ENCODE data around the gene RHOB.

RHOB gene

DNA sequence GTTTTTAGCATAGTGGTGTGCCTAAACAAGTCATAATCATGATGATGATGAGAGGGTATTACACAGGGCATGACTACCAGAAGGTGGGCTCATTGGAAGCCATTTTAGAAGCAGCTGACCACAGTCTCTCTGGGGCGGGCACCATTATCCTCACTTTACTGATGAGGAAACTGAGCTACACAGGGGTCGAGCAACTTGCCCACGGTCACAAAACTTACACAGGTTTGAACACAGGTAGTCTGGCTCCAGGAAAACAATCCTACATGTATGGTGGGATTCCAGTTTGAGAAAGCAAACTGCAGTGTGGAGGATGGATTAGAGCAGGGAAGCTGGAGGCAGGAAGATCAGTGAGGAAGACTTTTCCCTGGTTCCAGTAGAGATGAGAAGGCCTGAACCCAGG is 6.2 kb downstream of the RHOB start:
- no peak for TF ChIP-seq FOXP2 (optimal IDR thresholded peaks at IDR 0.05; ENCODE audit: borderline replicate concordance, extremely low read depth, extremely low read length, insufficient read depth)

GRCh38 chr2:20454036-20454981 is 7.4 kb downstream of the RHOB start:
- no peak for TF ChIP-seq TAF1 (IDR thresholded peaks at IDR 0.05; ENCODE audit: borderline replicate concordance, insufficient read depth, low read length)
- no peak for TF ChIP-seq POLR2AphosphoS5 (IDR thresholded peaks at IDR 0.05; ENCODE audit: low read depth, low read length)
- TF ChIP-seq FOXP2 (optimal IDR thresholded peaks at IDR 0.05; ENCODE audit: borderline replicate concordance, extremely low read depth, extremely low read length, insufficient read depth): no peak
- TF ChIP-seq SIN3A (IDR thresholded peaks at IDR 0.05; ENCODE audit: borderline replicate concordance, insufficient read depth, low read length): no peak
- no peak for TF ChIP-seq REST (IDR thresholded peaks at IDR 0.05; ENCODE audit: insufficient read depth in 1 of 2, low read depth in 2 of 2, low read length in 2 of 2)

GRCh38 chr2:20455076-20455587 is 8.3 kb downstream of the RHOB start:
- TF ChIP-seq SIN3A (IDR thresholded peaks at IDR 0.05; ENCODE audit: borderline replicate concordance, insufficient read depth, low read length) (no peak), POLR2AphosphoS5 (IDR thresholded peaks at IDR 0.05; ENCODE audit: low read depth, low read length) (no peak), TAF1 (IDR thresholded peaks at IDR 0.05; ENCODE audit: borderline replicate concordance, insufficient read depth, low read length) (no peak), REST (IDR thresholded peaks at IDR 0.05; ENCODE audit: insufficient read depth in 1 of 2, low read depth in 2 of 2, low read length in 2 of 2) (no peak), FOXP2 (optimal IDR thresholded peaks at IDR 0.05; ENCODE audit: borderline replicate concordance, extremely low read depth, extremely low read length, insufficient read depth) (no peak)

- TF ChIP-seq REST (IDR thresholded peaks at IDR 0.05; ENCODE audit: insufficient read depth in 1 of 2, low read depth in 2 of 2, low read length in 2 of 2): no peak
- no peak for TF ChIP-seq TAF1 (IDR thresholded peaks at IDR 0.05; ENCODE audit: borderline replicate concordance, insufficient read depth, low read length)
- no peak for TF ChIP-seq FOXP2 (optimal IDR thresholded peaks at IDR 0.05; ENCODE audit: borderline replicate concordance, extremely low read depth, extremely low read length, insufficient read depth)
Observed at GRCh38 chr2:20456116-20456571, 9.3 kb downstream of the RHOB start.

GRCh38 chr2:20456636-20457426 is 10.0 kb downstream of the RHOB start:
- TF ChIP-seq SIN3A (IDR thresholded peaks at IDR 0.05; ENCODE audit: borderline replicate concordance, insufficient read depth, low read length) (no peak), TAF1 (IDR thresholded peaks at IDR 0.05; ENCODE audit: borderline replicate concordance, insufficient read depth, low read length) (no peak), REST (IDR thresholded peaks at IDR 0.05; ENCODE audit: insufficient read depth in 1 of 2, low read depth in 2 of 2, low read length in 2 of 2) (no peak), POLR2AphosphoS5 (IDR thresholded peaks at IDR 0.05; ENCODE audit: low read depth, low read length) (no peak), FOXP2 (optimal IDR thresholded peaks at IDR 0.05; ENCODE audit: borderline replicate concordance, extremely low read depth, extremely low read length, insufficient read depth) (no peak)

All from PFSK-1 (cell line).